ENCODE data around the gene TNFSF13B. TPM values are rescaled to one million over a fixed set of nuclear protein-coding genes. Genes with fewer than 3 reads are reported as not detected.

The TNFSF13B gene
- total RNA-seq, 1 donor from 2014 or later = 1.1 TPM

DNA sequence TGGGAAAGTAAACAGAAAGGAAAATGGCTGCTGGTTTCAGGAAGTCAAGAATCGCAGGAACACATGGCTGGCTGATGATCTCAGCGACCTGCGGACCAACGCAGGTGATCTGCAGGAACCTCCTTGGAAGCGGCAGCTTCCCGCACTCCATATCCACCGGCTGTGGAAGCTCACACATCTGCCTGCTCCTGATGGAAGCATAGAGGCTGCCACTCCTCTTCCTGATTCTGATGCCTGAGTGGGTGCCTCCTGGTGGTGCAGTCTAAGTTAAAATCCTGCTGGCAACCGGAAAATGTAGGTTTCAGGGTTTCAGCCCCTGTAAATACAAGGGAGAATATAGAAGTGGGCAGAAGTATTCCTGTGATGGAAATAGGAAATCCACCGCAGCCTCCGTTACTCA is 75.5 kb downstream of the TNFSF13B start:
- no peak for DNase-seq (ENCODE audit: low spot score)
- Mint-ChIP-seq H3K36me3 (ENCODE audit: low read depth) (no peaks in the 10 kb centered on the region), H3K9me3 (ENCODE audit: low read depth) (no peaks in the 10 kb centered on the region), H3K27ac (ENCODE audit: unreplicated experiment) (no peak overlapping the region), H3K4me1 (ENCODE audit: low read depth) (no peaks in the 10 kb centered on the region), H3K4me3 (ENCODE audit: unreplicated experiment) (no peak overlapping the region), H3K27me3 (ENCODE audit: low read depth) (peaks cover 41% of the 10 kb centered on the region)
- TF ChIP-seq, protein P1, sequence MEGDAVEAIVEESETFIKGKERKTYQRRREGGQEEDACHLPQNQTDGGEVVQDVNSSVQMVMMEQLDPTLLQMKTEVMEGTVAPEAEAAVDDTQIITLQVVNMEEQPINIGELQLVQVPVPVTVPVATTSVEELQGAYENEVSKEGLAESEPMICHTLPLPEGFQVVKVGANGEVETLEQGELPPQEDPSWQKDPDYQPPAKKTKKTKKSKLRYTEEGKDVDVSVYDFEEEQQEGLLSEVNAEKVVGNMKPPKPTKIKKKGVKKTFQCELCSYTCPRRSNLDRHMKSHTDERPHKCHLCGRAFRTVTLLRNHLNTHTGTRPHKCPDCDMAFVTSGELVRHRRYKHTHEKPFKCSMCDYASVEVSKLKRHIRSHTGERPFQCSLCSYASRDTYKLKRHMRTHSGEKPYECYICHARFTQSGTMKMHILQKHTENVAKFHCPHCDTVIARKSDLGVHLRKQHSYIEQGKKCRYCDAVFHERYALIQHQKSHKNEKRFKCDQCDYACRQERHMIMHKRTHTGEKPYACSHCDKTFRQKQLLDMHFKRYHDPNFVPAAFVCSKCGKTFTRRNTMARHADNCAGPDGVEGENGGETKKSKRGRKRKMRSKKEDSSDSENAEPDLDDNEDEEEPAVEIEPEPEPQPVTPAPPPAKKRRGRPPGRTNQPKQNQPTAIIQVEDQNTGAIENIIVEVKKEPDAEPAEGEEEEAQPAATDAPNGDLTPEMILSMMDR (IDR thresholded peaks at IDR 0.05) = peak; percentile 26

DNA sequence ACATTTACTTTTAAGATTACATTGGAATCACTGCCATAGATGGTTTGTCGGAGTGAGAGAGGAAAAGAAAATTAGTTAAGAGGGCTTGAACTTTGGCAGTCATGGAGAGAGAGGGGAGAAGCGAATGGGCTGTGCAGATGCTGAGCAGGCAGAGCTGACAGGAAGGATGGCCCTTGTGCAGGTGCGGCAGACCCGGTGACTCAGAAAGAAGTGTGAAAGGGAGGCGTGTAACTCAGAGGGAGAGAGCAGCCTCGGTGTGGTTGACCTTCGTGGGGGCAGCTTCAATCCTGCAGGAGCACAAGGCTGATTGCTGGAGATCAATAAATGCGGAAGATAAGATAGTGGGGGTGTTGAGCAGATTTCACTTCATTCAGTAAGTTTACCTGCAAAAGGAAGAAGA is 76.9 kb downstream of the TNFSF13B start:
- Mint-ChIP-seq H3K27ac (ENCODE audit: unreplicated experiment) (no peak overlapping the region), H3K4me1 (ENCODE audit: low read depth) (no peaks in the 10 kb centered on the region), H3K9me3 (ENCODE audit: low read depth) (no peaks in the 10 kb centered on the region), H3K27me3 (ENCODE audit: low read depth) (peaks cover 39% of the 10 kb centered on the region), H3K36me3 (ENCODE audit: low read depth) (no peaks in the 10 kb centered on the region), H3K4me3 (ENCODE audit: unreplicated experiment) (no peak overlapping the region)
- TF ChIP-seq, protein P1 (IDR thresholded peaks at IDR 0.05) = no peak
- DNase-seq (ENCODE audit: low spot score) = no peak

DNA sequence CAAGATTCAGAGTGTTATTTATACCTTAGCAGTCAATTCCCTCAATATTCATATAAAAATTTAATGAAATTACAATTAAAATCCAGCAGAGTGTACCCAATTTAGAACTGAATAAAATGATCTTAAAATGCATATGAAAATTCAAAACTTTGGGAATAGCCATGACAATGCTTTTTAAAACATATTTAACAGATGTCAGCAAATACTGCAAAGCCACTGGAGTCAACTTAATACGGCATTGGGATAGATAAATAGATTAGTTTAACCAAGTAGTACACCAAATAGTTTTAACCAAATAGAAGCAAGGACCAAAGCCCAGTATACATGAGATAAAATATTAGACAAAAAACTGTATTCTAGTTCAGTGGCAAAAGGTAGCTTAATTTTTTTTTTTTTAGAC is 79.8 kb downstream of the TNFSF13B start:
- H3K4me3 Mint-ChIP-seq (ENCODE audit: unreplicated experiment) = no peak overlapping the region
- peaks cover 31% of the 10 kb centered on the region for H3K27me3 Mint-ChIP-seq (ENCODE audit: low read depth)
- no peak for DNase-seq (ENCODE audit: low spot score)
- TF ChIP-seq, protein P1 (IDR thresholded peaks at IDR 0.05) = no peak
- no peaks in the 10 kb centered on the region for H3K9me3 Mint-ChIP-seq (ENCODE audit: low read depth)
- H3K27ac Mint-ChIP-seq (ENCODE audit: unreplicated experiment) = no peak overlapping the region
- H3K36me3 Mint-ChIP-seq (ENCODE audit: low read depth) = no peaks in the 10 kb centered on the region
- peaks cover 8% of the 10 kb centered on the region for H3K4me1 Mint-ChIP-seq (ENCODE audit: low read depth)

DNA sequence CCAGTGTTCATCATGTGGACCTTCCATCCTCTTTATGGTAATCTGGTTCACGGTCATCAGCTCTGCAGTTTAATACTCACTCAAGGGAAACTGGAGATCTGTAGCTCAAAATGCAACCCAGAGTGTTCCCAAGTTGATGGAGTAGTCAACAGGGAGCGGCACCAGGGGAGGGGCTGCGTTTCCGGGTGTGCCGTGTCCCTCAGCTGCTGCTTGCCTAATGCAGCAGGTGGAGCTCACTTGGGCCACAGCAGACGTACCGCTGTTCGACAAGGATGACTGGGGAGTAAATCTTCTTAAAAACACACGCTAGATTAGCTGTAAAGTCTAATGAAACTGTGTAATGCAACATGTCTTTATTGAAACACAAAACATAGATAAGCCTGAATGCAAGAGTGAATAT is 81.1 kb downstream of the TNFSF13B start:
- TF ChIP-seq, protein P1 (IDR thresholded peaks at IDR 0.05) = no peak
- H3K9me3 Mint-ChIP-seq (ENCODE audit: low read depth) = no peaks in the 10 kb centered on the region
- no peaks in the 10 kb centered on the region for H3K36me3 Mint-ChIP-seq (ENCODE audit: low read depth)
- peaks cover 36% of the 10 kb centered on the region for H3K27me3 Mint-ChIP-seq (ENCODE audit: low read depth)
- DNase-seq (ENCODE audit: low spot score) = no peak
- no peak overlapping the region for H3K27ac Mint-ChIP-seq (ENCODE audit: unreplicated experiment)
- no peak overlapping the region for H3K4me3 Mint-ChIP-seq (ENCODE audit: unreplicated experiment)
- peaks cover 8% of the 10 kb centered on the region for H3K4me1 Mint-ChIP-seq (ENCODE audit: low read depth)

DNA sequence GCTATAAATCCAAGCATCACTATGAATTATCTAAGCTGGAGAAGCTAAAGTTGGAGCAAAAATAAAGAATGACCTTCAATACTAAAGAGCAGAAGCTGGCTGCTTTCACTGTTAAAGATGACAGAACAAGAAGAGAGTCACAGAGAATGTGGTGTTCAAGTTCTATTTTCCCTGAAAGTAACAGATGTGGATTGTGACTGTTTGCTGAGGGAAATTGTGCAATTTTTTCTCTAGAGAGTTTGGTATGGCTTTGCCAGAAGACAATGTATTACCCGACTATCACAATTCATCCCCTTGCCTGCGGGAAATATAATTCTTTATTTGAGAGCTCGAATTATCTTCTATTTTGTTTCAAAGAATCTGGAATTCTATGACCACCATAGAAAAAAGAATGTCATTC is 83.1 kb downstream of the TNFSF13B start:
- Mint-ChIP-seq H3K4me1 (ENCODE audit: low read depth) (peaks cover 8% of the 10 kb centered on the region), H3K27ac (ENCODE audit: unreplicated experiment) (no peak overlapping the region)
- no peak for DNase-seq (ENCODE audit: low spot score)

More for the DNA sequence above, 83.1 kb downstream of the TNFSF13B start:
- peaks cover 26% of the 10 kb centered on the region for H3K27me3 Mint-ChIP-seq (ENCODE audit: low read depth)
- no peak overlapping the region for H3K4me3 Mint-ChIP-seq (ENCODE audit: unreplicated experiment)
- H3K9me3 Mint-ChIP-seq (ENCODE audit: low read depth) = no peaks in the 10 kb centered on the region
- H3K36me3 Mint-ChIP-seq (ENCODE audit: low read depth) = no peaks in the 10 kb centered on the region
- TF ChIP-seq, protein P1 (IDR thresholded peaks at IDR 0.05) = no peak
